CD8-positive, alpha-beta memory T cell (primary cell): Measurements from ENCODE around the gene STPG1. TPM values are rescaled to one million over a fixed set of nuclear protein-coding genes. Genes with fewer than 3 reads are reported as not detected.

Experiments
- CTCF ChIA-PET: fragments of 350-600 bp; sonication (Branson Sonifier 250); formaldehyde crosslinking; loops from one replicate; lab custom pipeline; 2021; ENCODE audit warnings: antibody characterized with exemption; lab: Charles Lee
- POLR2A ChIA-PET: fragments of 350-600 bp; sonication (Branson Sonifier 250); formaldehyde crosslinking; loops from one replicate; lab custom pipeline; 2021; ENCODE audit warnings: antibody characterized with exemption; lab: Charles Lee
- DNase-seq, 5 donors: peaks; one replicate each; pipeline versions ENCODE4 v3.0.0 to v3.0.0-alpha.2; 2020 to 2022; ENCODE audit warnings: mixed read lengths in 1 of 5
- H3K27ac ChIP-seq: one replicate; pipeline ENCODE4 v1.7.0; 2013; ENCODE audit warnings: low read depth, mild to moderate bottlenecking, low read length, moderate library complexity
- H3K27me3 ChIP-seq: 2 replicates; pipeline ENCODE4 v1.7.0; 2013; ENCODE audit warnings: low read length, mild to moderate bottlenecking; ENCODE audit not compliant: insufficient read depth, poor library complexity, severe bottlenecking
- H3K36me3 ChIP-seq: 2 replicates; pipeline ENCODE4 v1.7.0; 2013; ENCODE audit warnings: mild to moderate bottlenecking, low read length, moderate library complexity; ENCODE audit not compliant: insufficient read depth
- H3K4me1 ChIP-seq: 2 replicates; pipeline ENCODE4 v1.7.0; 2013; ENCODE audit warnings: mild to moderate bottlenecking, low read length, moderate library complexity; ENCODE audit not compliant: insufficient read depth
- H3K4me3 ChIP-seq: 2 replicates; pipeline ENCODE4 v1.7.0; 2013; ENCODE audit warnings: mild to moderate bottlenecking, low read length
- H3K9me3 ChIP-seq: 2 replicates; pipeline ENCODE4 v1.7.0; 2013; ENCODE audit warnings: mild to moderate bottlenecking, low read length
- H3K27ac Mint-ChIP-seq, 8 donors: one replicate each; pipeline ENCODE4 v1.8.0; 2020 to 2021; ENCODE audit warnings: mixed read lengths in 8 of 8, mild to moderate bottlenecking in 6 of 8, inconsistent platforms in 3 of 8, moderate library complexity in 3 of 8
- H3K27me3 Mint-ChIP-seq, 2 donors: one replicate each; pipeline ENCODE4 v1.8.0; 2020 to 2021; ENCODE audit warnings: mixed read lengths in 2 of 2, mild to moderate bottlenecking in 1 of 2, moderate library complexity in 1 of 2
- H3K36me3 Mint-ChIP-seq, 3 donors: one replicate each; pipeline ENCODE4 v1.8.0; 2020 to 2021; ENCODE audit warnings: mixed read lengths in 3 of 3, inconsistent platforms in 1 of 3, mild to moderate bottlenecking in 1 of 3
- H3K4me1 Mint-ChIP-seq, 3 donors: one replicate each; pipeline ENCODE4 v1.8.0; 2020 to 2021; ENCODE audit warnings: mixed read lengths in 3 of 3, inconsistent platforms in 1 of 3, mild to moderate bottlenecking in 1 of 3
- H3K4me3 Mint-ChIP-seq, 7 donors: one replicate each; pipeline ENCODE4 v1.8.0; 2020 to 2021; ENCODE audit warnings: mixed read lengths in 7 of 7, mild to moderate bottlenecking in 6 of 7, moderate library complexity in 4 of 7, inconsistent platforms in 2 of 7
- H3K9me3 Mint-ChIP-seq, 5 donors: one replicate each; pipeline ENCODE4 v1.8.0; 2020 to 2022; ENCODE audit warnings: mixed read lengths in 5 of 5, mild to moderate bottlenecking in 3 of 5, moderate library complexity in 2 of 5, inconsistent platforms in 1 of 5
- polyA plus RNA-seq: library from polyadenylated mRNA; unstranded; fragments of 300-500 nt; fragmentation: Illumina TruSeq; gene quantifications from one replicate; pipeline ENCODE4 v1.2.3, GENCODE V29; 2021
- total RNA-seq, 2 experiments: library from RNA; stranded (reverse); gene quantifications; one replicate each; pipeline ENCODE4 v1.2.3, GENCODE V29; 2021

The STPG1 gene
- total and polyA plus RNA-seq, 3 experiments from 2014 or later = 4.9 to 5.6 (median 5.1) TPM

- Histone ChIP-seq H3K36me3 (no peaks in the 10 kb centered on the region), H3K27me3 (peaks cover 27% of the 10 kb centered on the region), H3K4me1 (peaks cover 45% of the 10 kb centered on the region), H3K27ac (no peak overlapping the region), H3K4me3 (no peak overlapping the region), H3K9me3 (no peaks in the 10 kb centered on the region)
- CTCF ChIA-PET = interaction anchor here (0.8 kb wide), 1 partner anchor 96 kb away, joined by 3 read pairs; no protein-coding TSS in a partner anchor
- Mint-ChIP-seq H3K4me3 (no peak overlapping the region), H3K27ac (peak overlapping the region in 2 of 8 donors; percentile 33 to 91), H3K4me1 (peaks cover 42 to 46% (median 46%) of the 10 kb centered on the region in 3 donors), H3K36me3 (no peaks in the 10 kb centered on the region), H3K9me3 (no peaks in the 10 kb centered on the region), H3K27me3 (peaks cover 49 to 71% of the 10 kb centered on the region in 2 donors)
- POLR2A ChIA-PET = no interaction called here
- no peak for DNase-seq
Measured at GRCh38 chr1:24317956-24318614, 95.5 kb downstream of the STPG1 start.

GRCh38 chr1:24317081-24317480, 96.5 kb downstream of the STPG1 start:
- POLR2A ChIA-PET = interaction anchor here (0.5 kb wide), 1 partner anchor 913 kb away, joined by 3 read pairs; no protein-coding TSS in a partner anchor

GRCh38 chr1:24316645-24317044, 96.9 kb downstream of the STPG1 start:
- no peaks in the 10 kb centered on the region for H3K36me3 ChIP-seq
- H3K36me3 Mint-ChIP-seq = no peaks in the 10 kb centered on the region
- peaks cover 34 to 36% (median 34%) of the 10 kb centered on the region in 3 donors for H3K4me1 Mint-ChIP-seq
- CTCF ChIA-PET = no interaction called here
- H3K27me3 Mint-ChIP-seq = peaks cover 49 to 71% of the 10 kb centered on the region in 2 donors
- no peak overlapping the region for H3K27ac Mint-ChIP-seq
- no peaks in the 10 kb centered on the region for H3K9me3 Mint-ChIP-seq
- peaks cover 27% of the 10 kb centered on the region for H3K27me3 ChIP-seq
- peaks cover 37% of the 10 kb centered on the region for H3K4me1 ChIP-seq
- H3K9me3 ChIP-seq = no peaks in the 10 kb centered on the region
- H3K4me3 Mint-ChIP-seq = no peak overlapping the region
- POLR2A ChIA-PET = interaction anchor here (0.5 kb wide), 1 partner anchor 914 kb away, joined by 3 read pairs; no protein-coding TSS in a partner anchor
- no peak overlapping the region for H3K4me3 ChIP-seq
- H3K27ac ChIP-seq = no peak overlapping the region
- no peak for DNase-seq

More at GRCh38 chr1:24317081-24317480, 96.5 kb downstream of the STPG1 start:
- Mint-ChIP-seq H3K9me3 (no peaks in the 10 kb centered on the region), H3K4me1 (peaks cover 34 to 37% (median 36%) of the 10 kb centered on the region in 3 donors), H3K4me3 (no peak overlapping the region), H3K36me3 (no peaks in the 10 kb centered on the region), H3K27ac (no peak overlapping the region), H3K27me3 (peaks cover 49 to 71% of the 10 kb centered on the region in 2 donors)
- DNase-seq = no peak
- no peak overlapping the region for H3K27ac ChIP-seq
- H3K36me3 ChIP-seq = no peaks in the 10 kb centered on the region
- CTCF ChIA-PET = no interaction called here
- H3K4me1 ChIP-seq = peaks cover 37% of the 10 kb centered on the region
- peaks cover 27% of the 10 kb centered on the region for H3K27me3 ChIP-seq
- no peak overlapping the region for H3K4me3 ChIP-seq
- no peaks in the 10 kb centered on the region for H3K9me3 ChIP-seq

GRCh38 chr1:24315391-24315790, 98.2 kb downstream of the STPG1 start:
- Mint-ChIP-seq H3K4me3 (no peak overlapping the region), H3K27me3 (peaks cover 40 to 63% of the 10 kb centered on the region in 2 donors)
- no peak for DNase-seq

DNA sequence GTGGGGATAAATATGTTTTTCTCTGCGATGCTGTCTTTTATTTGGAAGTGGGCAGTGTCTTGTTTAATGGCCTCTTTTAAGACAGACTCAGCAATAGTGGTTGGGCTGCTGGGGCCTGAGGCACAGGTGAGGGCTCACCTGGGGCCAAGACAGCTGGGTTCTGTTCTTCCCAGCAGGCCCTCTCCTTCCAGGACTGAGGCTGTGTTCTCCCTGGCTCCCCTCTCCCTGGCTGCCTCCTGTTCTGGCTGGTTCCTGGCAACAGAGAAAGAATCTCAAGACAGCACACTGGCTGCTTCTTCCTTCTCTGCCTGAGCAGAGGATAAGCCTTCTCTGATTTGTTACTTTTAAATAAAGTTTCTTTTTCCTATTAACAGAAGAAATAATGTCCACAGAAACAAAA, 101.8 kb downstream of the STPG1 start:
- ChIA-PET CTCF (no interaction called here), POLR2A (no interaction called here)
- no peaks in the 10 kb centered on the region for H3K9me3 Mint-ChIP-seq
- Histone ChIP-seq H3K36me3 (no peaks in the 10 kb centered on the region), H3K4me1 (no peaks in the 10 kb centered on the region), H3K27ac (no peak overlapping the region), H3K9me3 (no peaks in the 10 kb centered on the region), H3K4me3 (no peak overlapping the region), H3K27me3 (peaks cover 1% of the 10 kb centered on the region)
- peaks cover 18 to 34% of the 10 kb centered on the region in 2 donors for H3K27me3 Mint-ChIP-seq
- no peak overlapping the region for H3K4me3 Mint-ChIP-seq
- H3K27ac Mint-ChIP-seq = no peak overlapping the region
- no peak for DNase-seq
- H3K4me1 Mint-ChIP-seq = no peaks in the 10 kb centered on the region
- no peaks in the 10 kb centered on the region for H3K36me3 Mint-ChIP-seq

More at GRCh38 chr1:24315391-24315790, 98.2 kb downstream of the STPG1 start:
- peaks cover 21 to 23% (median 22%) of the 10 kb centered on the region in 3 donors for H3K4me1 Mint-ChIP-seq
- no peaks in the 10 kb centered on the region for H3K36me3 Mint-ChIP-seq
- H3K36me3 ChIP-seq = no peaks in the 10 kb centered on the region
- POLR2A ChIA-PET = no interaction called here
- no peaks in the 10 kb centered on the region for H3K9me3 ChIP-seq
- H3K9me3 Mint-ChIP-seq = no peaks in the 10 kb centered on the region
- CTCF ChIA-PET = no interaction called here
- H3K4me3 ChIP-seq = no peak overlapping the region
- H3K27me3 ChIP-seq = peaks cover 21% of the 10 kb centered on the region
- H3K4me1 ChIP-seq = peaks cover 25% of the 10 kb centered on the region
- H3K27ac Mint-ChIP-seq = no peak overlapping the region
- no peak overlapping the region for H3K27ac ChIP-seq

DNA sequence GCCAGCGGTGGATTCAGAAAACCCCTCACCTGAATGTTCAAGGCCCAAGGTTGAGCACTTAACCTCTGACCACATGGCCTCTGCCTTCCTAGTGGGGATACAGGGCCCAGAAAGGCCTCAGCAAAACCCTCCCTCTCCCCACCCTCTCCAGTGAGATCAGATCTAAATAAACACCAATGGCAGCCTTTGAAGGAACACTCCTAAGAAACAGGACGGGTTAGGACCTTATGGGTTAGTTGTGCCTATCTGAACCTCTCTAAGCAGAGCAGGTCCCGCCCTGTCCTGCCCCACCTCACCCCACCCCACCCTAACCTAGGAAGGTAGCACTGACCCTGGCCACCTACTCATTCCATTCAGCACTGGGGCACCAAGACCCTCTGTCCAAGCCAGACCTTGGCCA, 102.3 kb downstream of the STPG1 start:
- no peaks in the 10 kb centered on the region for H3K27me3 ChIP-seq
- Mint-ChIP-seq H3K9me3 (no peaks in the 10 kb centered on the region), H3K36me3 (no peaks in the 10 kb centered on the region), H3K4me1 (no peaks in the 10 kb centered on the region), H3K27me3 (peaks cover 17 to 31% of the 10 kb centered on the region in 2 donors), H3K4me3 (no peak overlapping the region), H3K27ac (no peak overlapping the region)
- no peaks in the 10 kb centered on the region for H3K36me3 ChIP-seq
- no peaks in the 10 kb centered on the region for H3K4me1 ChIP-seq
- ChIA-PET CTCF (no interaction called here), POLR2A (no interaction called here)
- H3K4me3 ChIP-seq = no peak overlapping the region
- DNase-seq = no peak
- no peaks in the 10 kb centered on the region for H3K9me3 ChIP-seq
- H3K27ac ChIP-seq = no peak overlapping the region

DNA sequence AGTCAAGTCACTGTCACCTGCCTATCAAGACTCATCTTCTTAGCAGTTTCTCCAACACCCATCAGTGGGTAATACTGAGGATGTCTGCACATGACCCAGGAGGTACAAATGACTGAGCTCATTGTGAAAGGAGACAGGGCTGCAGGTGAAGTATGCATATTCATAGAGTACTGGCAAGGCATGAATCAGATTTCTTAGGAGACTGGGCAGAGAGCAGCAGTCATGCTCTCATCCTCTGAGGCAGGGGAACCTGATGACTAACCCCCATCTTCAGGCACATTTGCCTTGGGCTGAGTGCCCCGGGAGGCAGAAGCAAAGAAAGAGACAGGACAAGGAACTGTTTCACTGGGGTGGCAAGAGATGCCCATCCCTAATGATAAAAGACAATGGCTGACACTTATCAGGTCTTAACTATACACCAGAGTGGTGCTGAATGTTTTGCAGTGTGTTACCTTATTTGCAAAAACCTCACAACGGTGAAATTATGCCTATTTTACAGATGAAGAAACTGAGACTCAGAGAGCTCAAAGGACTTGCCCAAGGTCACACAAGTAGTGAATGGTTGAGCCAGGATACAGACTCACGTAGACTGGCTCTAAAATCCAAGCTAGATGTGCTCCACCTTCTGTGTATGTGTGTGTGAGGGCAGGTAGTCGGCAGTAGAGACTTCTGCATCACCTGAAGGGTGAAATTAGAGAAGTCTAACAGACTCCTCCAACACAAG, 103.7 kb downstream of the STPG1 start:
- POLR2A ChIA-PET = no interaction called here
- H3K4me3 ChIP-seq = no peak overlapping the region
- no peaks in the 10 kb centered on the region for H3K4me1 Mint-ChIP-seq
- no peaks in the 10 kb centered on the region for H3K36me3 ChIP-seq
- no peaks in the 10 kb centered on the region for H3K4me1 ChIP-seq
- no peaks in the 10 kb centered on the region for H3K27me3 ChIP-seq
- DNase-seq = no peak
- no peaks in the 10 kb centered on the region for H3K36me3 Mint-ChIP-seq
- no peaks in the 10 kb centered on the region for H3K9me3 ChIP-seq
- H3K27ac ChIP-seq = no peak overlapping the region
- no peaks in the 10 kb centered on the region for H3K9me3 Mint-ChIP-seq
- peak overlapping the region in 1 of 8 donors; percentile 11 for H3K27ac Mint-ChIP-seq
- H3K4me3 Mint-ChIP-seq = no peak overlapping the region
- peaks cover 13 to 29% of the 10 kb centered on the region in 2 donors for H3K27me3 Mint-ChIP-seq
- CTCF ChIA-PET = interaction anchor here (1.3 kb wide), 1 partner anchor 12 kb away, joined by 3 read pairs; no protein-coding TSS in a partner anchor
